Stimulated activated CD4-positive, alpha-beta T cell treated with anti-CD3 and anti-CD28 coated beads, Interleukin-4, amount 100 ng/mL, for 48 hours (primary cell): ENCODE results near the gene PPIF.

ENCODE experiments used
- DNase-seq, 2 donors: peaks; one replicate each; pipeline ENCODE4 v3.0.0-alpha.2; 2020; ENCODE audit warnings: low read depth in 2 of 2

Gene PPIF

DNA sequence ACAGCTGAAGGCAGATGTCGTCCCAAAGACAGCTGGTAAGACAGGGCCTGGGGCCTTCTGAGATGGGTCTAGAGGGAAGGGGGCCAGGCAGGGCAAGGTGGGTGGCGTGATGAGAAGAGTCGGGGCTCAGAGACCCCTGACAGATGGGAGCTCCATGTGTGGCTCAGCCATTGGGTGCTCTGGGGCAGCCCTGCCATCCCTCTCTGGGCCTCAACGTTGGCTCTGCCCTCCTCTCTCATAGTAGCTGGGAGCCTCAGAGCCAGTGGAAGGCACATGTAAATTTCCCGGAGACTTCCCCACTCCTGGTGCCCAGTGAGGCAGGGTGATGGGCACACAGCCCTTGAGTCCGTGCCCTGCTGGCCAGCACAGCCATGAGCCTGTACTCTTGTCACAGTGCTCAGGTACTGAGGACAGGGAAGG, 1.8 kb downstream of the PPIF start:
- no peak for DNase-seq

DNA sequence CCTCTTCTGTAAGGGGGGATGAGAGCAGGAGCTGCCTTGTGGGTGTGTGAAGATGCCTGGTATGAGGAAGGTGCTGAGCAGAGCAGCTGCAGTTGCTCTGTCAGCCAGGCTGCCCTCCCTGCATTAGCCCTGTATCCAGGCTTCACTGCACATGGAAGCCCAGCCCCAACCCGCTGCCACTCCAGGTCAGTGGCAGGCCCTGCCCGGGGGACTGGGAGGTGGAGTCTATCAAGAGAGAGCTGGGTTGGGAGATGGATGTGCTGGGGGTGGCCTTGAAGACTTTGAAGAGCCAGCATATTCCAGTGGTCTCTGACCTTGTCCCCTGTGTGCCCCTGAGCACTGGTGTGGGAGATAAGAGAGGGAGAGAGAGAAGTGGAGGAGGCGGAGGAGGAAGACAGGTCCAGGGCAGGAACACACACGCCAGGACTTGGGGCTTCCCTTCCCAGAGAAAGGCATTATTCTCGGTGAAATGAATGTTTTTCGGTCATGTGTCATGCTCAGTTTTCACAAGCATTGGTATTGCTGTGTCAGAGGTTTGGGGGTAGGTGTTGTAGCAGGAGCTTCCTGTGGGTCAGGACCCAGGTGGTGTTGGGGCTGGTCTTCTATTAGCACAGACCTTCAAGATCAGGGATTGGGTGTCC, 2.6 kb downstream of the PPIF start:
- no peak for DNase-seq

DNA sequence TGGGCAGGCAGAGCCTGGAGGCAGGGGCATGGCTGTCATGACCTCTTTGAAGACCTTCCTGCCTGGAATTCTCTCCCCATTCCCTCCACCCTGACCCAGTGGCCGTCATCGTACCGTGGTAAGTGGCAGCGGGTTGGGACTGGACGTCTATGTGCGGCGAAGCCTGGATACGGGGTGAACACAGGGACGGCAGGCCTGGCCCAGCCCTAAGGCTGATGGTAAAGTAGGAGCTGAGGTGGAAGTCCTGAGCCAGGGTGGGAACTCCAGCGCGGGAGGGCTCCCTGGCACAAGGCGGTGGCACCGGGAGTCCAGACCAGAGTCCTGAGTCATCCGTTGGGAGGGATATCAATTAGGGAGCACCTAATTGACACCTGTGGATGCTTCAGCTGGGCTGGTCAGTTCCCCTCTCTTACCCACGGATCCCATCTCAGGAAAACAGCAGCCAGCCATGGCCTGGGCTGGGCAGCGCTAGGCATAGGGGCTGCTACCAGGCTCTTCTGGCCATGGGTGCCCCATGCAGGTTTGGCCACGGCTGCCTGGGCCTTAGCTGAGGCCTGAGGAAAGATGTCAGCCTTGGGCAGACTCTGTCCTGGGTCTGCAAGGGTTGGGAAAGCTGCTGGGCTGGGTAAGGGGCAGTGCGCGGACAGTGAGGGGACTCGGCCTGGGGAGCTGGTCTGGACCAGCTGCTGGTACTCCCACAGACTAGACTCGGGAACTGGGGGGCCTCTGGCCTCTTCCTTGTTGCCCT, 3.3 kb downstream of the PPIF start:
- DNase-seq = no peak

DNA sequence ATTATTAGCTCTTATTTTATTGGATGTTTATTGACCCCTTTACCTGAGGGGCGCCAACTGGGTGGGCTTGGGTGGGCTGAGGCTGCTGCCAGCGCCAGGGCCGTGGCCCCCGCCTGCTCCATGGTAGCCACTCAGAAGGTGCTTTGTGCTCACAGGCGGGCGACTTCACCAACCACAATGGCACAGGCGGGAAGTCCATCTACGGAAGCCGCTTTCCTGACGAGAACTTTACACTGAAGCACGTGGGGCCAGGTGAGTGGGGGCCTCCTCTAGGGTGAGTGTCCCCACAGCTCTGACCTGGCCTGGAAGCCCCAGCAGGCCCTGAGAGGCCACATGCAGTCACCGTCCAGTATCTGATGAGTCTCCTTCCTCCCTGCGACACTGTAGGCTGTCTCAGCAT, 4.1 kb downstream of the PPIF start:
- DNase-seq = no peak

DNA sequence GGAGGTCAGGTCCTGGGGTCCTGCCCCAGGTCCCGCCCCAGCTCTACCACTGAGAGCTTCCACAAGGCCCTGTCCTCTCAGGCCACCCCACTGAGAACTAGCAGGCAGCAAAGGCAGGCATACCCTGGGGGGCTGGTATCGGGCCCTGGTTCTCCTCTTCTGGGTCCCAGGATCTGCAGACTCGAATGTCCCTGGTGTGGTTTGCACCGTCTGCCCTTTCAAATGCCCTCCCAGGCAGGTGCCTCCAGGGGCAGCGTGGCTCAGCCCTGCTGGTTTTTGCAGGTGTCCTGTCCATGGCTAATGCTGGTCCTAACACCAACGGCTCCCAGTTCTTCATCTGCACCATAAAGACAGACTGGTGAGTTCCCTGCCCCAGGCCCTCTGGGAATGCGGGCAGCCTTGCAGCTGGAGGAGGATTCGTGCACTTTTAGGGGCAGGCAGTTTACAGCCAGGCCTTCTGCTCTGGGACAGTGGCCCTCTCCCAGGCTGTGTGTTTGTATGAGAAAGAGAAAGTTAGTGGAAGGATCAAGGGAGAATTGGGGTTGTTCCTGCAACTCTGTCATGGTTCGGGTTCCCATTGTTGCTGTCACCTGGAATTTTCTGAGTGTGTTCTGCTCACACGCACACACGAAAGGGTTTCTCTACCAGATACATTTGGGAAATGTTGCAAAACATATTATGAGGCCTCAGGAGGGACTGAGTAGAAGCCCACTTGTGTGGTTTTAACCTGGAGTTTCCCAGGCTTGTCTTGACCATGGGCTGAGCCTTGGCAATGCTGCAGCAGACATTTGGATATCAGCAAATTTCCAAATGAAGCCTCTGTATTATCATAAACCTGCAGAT, 5.0 kb downstream of the PPIF start:
- no peak for DNase-seq

DNA sequence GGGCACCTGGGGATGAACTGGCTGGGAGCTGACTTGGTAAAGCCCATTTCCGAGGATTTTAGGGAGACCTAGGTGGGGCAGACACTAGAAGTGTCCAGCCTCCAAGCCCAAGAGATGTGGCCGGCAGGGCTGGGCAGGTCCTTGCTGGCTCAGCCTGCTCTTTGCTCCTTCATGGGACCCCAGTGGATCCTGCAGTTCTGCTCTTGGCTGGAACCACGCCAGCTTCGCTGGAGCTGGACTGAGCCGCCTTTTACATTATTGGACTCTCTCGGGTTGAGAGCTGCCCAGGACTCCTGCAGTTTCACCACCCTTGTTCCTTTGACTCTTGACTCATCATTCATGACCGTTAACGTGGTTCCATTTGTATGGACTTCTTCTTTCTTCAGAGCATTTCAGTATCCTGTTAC, 5.7 kb downstream of the PPIF start:
- DNase-seq = no peak

DNA sequence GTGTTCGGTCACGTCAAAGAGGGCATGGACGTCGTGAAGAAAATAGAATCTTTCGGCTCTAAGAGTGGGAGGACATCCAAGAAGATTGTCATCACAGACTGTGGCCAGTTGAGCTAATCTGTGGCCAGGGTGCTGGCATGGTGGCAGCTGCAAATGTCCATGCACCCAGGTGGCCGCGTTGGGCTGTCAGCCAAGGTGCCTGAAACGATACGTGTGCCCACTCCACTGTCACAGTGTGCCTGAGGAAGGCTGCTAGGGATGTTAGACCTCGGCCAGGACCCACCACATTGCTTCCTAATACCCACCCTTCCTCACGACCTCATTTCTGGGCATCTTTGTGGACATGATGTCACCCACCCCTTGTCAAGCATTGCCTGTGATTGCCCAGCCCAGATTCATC, 6.5 kb downstream of the PPIF start:
- no peak for DNase-seq

DNA sequence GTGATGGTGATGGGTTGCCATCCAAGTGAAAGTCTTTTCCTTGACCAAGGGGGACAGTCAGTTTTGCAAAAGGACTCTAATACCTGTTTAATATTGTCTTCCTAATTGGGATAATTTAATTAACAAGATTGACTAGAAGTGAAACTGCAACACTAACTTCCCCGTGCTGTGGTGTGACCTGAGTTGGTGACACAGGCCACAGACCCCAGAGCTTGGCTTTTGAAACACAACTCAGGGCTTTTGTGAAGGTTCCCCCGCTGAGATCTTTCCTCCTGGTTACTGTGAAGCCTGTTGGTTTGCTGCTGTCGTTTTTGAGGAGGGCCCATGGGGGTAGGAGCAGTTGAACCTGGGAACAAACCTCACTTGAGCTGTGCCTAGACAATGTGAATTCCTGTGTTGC, 6.9 kb downstream of the PPIF start:
- no peak for DNase-seq

DNA sequence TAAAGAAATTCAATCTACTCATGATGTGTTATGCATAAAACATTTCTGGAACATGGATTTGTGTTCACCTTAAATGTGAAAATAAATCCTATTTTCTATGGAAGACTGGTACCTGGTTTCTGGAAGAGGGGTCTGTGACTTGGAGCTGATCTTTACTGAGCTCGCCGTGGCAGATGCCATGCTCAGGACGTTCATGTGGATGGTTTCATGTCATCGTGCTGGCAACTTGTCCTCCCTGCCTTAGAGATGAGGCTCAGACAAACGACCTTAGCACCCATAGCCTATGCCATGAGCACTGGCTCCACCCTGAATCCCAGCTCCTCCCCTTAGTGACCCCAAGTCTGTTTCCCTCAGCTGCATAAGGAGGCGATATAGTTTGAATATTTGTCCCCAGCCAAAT, 7.3 kb downstream of the PPIF start:
- DNase-seq = no peak

DNA sequence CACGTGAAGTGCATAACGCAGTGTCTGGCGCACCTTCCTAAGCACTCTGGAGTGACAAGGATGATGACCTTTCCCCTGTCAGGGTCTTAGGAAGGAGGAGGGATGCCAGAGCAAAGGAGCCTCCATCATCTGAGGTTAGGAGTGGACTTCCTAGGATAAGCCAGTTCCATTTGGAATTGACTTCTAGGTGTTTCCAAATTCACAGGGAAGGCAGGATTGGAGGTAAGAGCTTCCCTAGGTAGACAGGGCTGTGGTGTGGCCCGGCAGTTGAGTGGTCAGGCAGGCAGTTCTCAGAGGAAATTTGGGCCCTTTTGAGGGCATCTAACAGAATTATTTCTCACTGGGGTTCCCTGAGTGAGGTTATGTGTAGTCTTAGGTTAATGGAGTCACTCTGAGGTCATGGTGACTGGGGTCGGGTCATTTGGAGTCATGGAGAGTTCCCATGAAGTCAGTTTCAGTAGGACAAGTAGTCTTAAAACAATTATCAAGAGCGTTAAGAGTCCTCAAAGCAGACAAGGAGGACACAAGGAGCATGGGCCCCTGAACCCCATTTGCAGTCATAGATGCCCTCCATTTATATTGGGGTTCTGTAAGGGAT, 8.2 kb downstream of the PPIF start:
- DNase-seq = no peak

DNA sequence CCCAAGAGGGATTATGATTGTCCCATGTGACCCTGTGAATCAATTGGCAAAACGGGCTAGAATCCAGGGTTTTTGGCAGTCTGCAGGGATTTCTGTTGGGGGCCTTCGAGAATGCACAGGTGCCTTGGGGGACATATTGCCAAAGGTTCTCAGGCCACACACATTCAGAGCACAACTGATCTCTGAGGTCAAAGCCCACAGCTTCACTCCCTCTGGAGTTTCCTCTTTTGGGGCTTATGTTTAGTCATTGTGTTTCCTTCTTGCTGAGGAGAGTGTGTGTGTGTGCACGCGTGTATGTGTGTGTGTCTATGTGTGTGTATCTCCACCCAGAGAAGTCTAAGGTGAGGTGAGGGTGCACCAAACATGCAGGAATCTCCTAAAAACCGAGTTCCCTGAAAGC, 8.8 kb downstream of the PPIF start:
- no peak for DNase-seq

DNA sequence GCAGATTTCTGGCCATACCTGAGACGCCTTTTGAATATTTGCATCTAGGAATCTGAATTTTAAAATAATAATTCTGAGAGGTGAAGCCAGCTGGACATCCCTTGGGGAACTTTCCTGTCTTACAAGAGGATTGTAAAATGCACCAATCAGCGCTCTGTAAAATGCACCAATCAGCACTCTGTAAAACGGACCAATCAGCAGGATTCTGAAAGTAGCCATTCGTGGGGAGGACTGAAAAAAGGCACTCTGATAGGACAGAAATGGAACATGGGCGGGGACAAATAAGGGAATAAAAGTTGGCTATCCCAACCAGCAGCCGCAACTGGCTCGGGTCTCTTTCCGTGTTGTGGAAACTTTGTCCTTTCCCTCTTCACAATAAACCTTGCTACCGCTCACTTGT, 9.9 kb downstream of the PPIF start:
- no peak for DNase-seq

DNA sequence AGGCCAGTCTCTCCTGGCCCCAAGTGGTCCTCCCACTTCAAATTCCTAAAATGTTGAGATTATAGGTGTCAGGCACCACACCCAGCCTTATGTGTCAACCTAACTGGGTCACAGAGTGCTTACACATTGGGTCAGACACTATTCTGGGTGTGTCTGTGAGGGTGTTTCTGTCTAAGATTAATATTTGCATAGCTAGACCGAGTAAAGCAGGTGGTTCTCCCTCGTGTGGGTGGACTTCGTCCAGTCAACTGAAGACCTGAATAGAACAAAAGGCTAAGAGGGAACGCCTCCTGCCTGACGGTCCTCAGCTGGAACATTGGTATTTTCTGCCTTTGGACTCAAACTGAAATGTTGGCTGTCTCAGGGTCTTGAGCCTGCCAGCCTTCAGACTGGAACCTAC, 11.5 kb downstream of the PPIF start:
- DNase-seq = no peak

DNA sequence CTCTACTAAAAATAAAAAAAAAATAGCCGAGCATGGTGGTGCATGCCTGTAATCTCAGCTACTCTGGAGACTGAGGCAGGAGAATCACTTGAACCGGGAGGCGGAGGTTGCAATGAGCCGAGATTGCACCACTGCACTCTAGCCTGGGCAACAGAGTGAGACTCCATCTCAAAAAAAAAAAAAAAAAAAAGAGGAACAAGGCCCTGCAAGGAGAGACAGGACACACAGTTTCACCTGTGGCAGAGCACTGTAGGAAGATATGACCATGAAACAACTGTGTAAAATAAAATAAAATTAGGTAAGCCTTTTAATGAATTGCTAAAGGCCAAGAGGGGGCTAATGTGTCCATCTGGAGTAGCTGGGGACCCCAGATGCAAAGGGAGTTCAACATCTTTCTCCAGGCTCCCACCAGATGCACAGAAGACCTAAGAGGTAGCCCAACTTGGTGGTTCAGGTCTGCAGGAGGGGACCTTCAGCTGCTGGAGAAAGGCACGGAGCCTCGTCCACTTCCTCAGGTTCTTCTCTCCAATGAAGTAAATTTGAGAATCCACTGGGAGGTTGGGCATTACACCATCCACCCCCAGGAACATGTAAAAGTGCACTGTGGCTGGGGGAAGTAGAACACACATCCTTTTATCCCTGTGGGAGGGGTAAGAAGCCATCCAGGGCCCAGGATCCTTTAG, 12.7 kb downstream of the PPIF start:
- DNase-seq = no peak

DNA sequence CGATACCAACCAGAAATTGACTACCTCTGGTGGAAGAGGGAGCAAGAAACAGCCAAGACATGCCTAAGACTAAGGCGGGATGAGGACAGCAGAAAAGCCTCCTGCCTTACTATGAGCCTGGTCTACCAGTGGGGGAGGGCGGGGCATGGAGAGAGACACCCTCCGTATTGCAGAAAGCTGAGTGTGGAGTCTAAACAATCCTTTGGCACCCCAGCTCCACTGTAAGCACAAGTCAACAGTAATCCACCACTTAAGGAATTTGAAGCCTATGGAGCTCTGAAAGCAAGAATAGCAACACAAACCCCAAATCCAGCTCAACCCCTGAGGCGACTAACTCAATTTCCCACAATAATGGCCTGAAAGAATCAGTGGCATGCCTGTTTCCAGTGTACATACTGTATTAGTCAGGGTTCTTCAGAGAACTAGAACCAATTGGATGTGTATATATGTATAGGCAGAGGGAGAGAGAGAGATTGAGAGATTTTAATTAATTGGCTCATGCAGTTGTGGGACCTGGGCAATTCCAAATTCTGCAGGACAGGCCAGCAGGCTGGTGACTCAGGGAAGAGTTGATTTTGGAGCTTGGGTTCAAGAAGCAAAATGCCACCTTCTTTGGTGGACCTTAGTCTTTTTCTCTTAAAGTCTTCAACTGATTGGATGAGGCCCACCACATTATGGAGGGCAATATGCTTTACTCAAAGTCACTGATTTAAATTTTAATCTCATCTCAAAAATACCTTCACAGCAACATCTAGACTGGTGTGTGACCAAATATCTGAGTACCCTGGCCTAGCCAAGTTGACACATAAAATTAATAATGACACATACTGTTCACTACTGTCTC, 13.5 kb downstream of the PPIF start:
- DNase-seq = no peak

DNA sequence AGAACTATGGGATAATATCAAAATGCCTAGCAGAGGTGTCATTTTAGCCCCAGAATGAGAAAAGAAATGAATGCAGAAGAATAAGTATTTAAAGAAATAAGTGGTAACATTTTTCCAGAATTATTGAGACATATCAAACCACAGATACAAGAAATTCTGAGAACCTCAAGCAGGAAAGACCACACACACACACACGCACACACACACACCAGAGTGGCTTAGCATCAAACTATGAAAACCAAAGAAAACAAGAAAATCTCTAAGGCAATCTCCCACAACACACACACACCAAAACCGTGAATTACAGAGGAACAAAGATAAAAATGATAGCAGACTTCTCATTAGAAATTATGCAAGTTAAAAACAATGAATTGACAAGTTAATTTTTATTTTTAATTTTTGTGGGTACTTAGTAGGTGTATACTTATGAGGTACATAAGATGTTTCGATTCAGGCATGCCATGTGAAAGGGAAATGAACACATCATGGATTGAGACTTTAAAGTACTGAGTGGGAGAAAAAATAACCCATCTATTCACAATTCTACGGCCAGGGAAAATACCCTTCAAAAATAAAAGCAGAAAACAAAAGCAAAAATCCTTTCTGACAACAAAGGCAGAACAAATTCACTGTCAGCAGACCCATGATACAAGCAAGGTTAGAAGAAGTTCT, 14.6 kb downstream of the PPIF start:
- no peak for DNase-seq

DNA sequence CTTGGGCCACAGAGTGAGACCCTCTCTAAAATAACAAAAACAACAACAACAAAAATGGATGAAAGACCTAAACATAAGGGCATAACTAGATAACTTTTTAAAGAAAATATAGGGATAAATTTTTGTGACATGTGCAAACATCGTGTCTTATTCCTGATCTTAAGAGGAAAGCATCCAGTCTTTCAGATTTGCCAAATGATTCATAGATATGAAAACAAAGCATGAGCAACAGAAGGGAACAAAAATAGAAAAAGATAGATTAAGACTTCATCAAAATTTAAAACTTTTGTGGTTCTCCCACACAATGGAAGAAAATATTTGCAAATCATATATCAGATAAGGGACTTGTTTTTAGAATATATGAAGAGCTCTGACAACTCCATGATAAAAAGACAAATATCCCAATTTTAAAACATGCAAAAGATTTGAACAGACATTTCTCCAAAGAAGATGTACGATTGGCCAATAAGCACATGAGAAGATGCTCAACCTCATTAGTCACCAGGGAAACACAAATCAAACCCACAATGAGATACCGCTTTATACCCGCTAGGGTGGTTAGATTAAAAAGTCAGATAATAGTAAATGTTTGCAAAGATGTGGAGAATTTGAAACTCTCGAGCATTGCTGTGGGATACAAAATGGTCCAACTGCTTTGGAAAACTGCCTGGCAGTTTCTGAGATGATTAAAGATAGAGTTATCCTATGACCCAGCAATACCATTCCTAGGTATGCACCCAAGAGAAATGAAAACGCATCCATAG, 20.3 kb downstream of the PPIF start:
- DNase-seq = no peak

DNA sequence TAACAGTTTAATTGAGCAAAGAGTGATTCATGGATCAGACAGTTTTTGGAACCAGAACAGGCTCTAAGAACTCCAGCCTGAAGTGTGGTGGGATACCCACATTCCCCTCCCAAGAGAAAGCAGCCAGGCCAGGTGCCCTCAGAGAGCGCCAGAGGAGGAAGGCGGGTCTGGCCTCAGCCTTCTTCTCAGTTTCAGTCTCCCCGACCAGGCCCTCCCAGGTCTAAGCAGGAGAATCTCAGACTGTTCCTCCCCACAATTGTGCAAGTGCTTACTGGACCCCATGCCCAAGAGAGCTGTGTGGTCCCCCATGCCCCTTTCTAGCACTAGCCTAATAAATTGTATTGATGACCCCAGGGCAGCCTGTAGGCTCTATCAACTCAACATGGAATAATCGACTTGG, 25.6 kb downstream of the PPIF start:
- no peak for DNase-seq

DNA sequence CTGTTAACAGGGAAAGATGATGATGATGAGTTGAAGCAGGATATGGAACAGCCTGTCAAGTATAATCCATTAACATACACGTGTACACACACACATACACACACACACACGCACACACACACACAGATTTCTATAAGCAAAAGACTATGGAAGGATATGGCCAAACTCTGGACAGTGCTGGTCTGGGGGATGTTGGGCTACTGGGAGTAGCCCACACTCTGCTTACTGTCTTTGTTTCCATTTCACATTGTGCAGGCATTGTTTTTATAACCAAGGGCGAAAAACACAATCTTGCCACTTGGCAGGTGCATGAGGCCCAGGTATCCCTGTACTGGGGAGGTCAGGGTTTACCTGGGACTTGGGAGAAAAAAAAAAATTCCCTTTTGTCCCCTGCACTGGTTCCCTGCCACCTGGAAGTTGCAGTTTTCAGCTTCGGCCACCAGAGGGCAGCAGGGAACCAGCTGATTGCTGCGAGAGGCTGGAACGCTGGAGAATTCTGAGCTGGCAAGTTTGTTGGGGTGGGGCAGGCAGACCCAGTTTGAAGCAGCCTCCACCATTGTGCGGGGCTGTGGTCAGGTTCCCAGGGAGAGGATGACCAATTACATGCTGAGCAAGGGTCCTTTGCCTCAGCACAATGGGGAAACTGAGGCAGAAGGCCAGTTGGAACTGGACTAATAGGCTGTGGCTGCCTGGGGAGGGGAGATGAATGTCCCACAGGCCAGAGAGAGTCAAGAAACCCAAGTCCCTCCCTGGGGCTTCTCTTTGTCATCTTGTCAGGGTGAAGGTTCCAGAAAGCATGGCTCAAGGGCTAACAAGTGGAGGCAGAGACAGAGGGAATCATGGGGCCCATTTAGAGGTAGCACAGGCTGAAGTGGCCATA, 27.3 kb downstream of the PPIF start:
- DNase-seq = peak; percentile 70 to 76
